ENCODE data around the gene KDM2A.

KDM2A gene

GRCh38 chr11:67287355-67288197 is 168.5 kb downstream of the KDM2A start:
- DNase-seq = no peak

- no peak for DNase-seq
These were observed 169.1 kb downstream of the KDM2A start for GRCh38 chr11:67288198-67288451.

GRCh38 chr11:67288452-67289225 is 169.6 kb downstream of the KDM2A start:
- DNase-seq = peak; percentile 88

DNA sequence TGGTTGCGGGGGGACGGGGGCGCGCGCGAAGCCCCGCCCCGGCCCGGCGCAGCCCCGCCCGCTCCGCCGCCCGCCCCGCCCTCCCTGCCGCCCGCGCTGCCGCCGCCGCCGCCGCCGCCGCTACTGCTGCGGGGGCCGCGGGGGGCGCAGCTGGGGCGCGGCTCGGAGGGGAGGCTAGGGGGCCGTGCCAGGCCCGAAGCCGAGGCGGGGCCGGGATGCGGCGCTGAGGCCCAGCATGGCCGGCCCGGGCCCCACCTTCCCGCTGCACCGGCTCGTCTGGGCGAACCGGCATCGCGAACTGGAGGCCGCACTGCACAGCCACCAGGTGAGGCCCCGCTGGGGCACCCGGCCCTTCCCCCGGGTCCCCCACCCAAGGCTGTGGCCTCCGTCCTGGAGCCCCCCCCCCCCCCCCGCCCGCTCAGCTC is 170.2 kb downstream of the KDM2A start, which contains the start of gene ANKRD13D:
TSS of gene ANKRD13D (plus strand) at position 78 of the 425 bp plus-strand sequence. CDS start at position 236, 158 bp downstream.
- DNase-seq = peak; percentile 86

GRCh38 chr11:67289651-67290479 is 170.8 kb downstream of the KDM2A start:
- DNase-seq = no peak

DNA sequence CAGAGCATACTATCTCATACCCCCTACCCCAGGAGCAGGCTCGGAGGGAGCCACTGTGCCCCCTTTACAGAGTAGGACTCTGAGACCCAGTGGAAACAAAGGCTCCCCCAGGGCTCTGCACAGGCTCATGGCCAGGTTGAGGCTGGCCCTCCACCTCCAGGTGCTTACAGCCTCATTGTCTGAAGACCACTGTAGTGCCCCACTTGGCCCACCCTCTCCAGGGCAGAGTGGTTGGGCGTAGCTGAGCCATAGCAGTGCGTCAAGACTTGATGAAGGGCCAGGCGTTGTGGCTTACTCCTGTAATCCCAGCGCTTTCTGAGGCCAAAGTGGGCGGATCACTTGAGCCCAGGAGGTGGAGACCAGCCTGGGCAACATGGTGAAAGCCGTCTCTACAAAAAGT is 171.7 kb downstream of the KDM2A start:
- no peak for DNase-seq

GRCh38 chr11:67291481-67292381 is 172.7 kb downstream of the KDM2A start:
- DNase-seq = no peak

DNA sequence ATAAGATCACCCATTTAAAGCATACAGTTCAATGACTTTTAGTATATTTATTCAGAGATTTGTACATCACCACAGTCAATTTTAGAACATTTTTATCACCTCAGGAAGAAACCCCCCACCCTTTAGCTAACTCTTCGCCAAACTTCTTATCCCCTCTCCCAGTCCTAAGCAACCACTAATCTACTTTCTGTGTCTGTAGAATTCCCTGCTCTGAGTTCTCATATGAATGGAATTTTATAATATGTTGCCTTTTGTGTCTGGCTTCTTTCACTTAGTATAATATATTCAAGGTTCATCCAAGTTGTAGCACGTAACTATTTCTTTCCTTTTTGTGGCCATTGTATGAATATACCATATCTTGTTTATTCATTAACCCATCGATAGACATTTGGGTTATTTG is 173.6 kb downstream of the KDM2A start:
- no peak for DNase-seq

DNA sequence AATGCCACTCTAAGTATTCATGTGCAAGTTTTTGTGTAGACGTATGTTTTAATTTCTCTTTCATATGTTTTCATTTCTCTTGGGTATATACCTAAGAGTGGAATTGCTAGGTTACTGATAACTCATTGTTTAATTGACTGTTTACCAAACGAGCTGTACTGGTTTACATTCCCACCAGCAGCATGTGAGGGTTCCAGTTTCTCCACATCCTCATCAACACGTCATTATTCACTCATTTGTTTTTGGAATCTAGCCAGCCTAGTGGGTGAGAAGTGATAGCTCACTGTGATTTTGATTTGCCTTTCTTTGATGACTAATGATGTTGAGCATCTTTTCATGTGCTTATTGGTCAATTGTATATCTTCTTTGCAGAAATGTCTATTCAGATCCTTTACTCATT is 174.0 kb downstream of the KDM2A start:
- no peak for DNase-seq

- DNase-seq = no peak
These were observed 176.8 kb downstream of the KDM2A start for GRCh38 chr11:67295846-67296245.

DNA sequence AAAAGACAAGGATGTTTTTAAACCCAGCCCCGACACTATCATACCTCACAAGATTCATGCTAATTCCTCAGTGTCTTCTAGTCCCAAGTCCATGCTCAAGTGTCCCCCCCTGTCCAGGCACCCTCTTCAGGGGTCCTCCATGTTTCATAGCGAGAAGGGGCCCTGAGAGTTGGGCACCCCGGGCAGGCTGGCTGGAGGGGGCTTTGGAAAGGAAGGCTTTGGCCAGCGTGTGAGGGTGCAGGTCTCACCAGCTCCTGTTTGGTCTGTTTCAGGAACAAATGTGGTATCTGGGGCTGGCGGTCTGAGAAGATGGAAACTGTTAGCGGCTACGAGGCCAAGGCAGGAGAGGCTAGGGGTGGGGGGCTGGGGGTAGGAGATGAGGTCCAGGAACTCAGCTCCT is 179.7 kb downstream of the KDM2A start:
- no peak for DNase-seq

- no peak for DNase-seq
These were observed 180.6 kb downstream of the KDM2A start for GRCh38 chr11:67299471-67300191.

DNA sequence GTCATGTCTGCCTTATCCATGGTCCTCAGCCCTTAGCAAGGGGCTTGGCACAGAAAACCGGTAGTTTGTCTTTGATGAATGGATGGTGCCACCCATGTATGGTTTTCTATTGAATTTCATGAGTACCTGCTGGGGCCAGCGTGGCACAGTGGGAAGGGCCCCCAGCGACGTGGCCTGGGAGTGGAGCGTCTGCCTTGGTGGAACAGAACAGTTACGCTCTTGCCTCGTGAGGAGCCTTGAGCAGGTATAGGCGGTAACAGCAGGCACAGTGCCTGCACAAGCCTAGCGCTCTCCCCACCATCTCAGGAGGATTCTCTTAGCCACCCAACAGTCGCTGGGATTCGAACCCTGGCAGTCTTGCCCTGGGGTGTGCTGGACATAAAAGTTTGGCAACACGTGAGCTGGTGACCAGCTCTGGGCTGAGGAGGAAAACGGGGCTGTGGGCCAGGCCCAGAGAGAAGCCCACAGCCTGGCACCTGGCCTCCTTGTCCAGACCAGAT is 181.2 kb downstream of the KDM2A start:
- no peak for DNase-seq

GRCh38 chr11:67300756-67301312 is 181.8 kb downstream of the KDM2A start:
- no peak for DNase-seq

- DNase-seq = no peak
These were observed 182.4 kb downstream of the KDM2A start for GRCh38 chr11:67301313-67301921.

GRCh38 chr11:67301951-67302516 is 183.0 kb downstream of the KDM2A start:
- peak; percentile 78 for DNase-seq

GRCh38 chr11:67302571-67303131 is 183.6 kb downstream of the KDM2A start:
- DNase-seq = peak; percentile 50

DNA sequence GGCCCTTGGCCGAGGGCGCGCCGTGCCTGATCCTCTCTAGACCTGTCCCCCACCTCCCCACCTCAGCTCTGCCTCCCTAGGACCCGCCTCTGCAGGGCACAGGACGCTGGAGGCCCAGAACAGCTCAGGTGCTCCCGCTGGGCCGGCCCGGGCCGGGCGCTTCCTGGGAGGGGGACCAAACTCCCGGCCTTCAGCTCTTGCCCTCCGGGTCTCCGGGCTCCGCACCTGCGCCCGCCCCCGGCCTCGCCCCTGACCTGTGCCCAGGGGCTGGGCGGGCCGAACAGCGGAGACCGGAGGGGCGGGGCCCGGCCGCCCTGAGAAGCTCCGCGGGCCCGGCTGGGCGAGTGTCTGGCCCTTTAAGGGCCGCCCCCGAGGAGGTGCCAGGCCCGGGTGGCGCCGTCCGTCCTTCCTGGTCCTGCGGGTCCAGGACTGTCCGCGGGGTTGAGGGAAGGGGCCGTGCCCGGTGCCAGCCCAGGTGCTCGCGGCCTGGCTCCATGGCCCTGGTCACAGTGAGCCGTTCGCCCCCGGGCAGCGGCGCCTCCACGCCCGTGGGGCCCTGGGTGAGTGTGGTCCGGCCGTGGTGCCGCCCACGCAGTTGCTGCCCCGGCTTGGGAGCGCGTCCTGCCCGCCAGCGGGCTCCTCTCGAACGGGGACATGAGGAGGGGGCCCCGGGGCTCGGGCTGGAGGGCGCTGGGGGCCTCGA is 184.2 kb downstream of the KDM2A start, which contains the start of gene SSH3:
TSS of gene SSH3 (plus strand) at position 399 of the 703 bp plus-strand sequence. CDS start at position 495, 96 bp downstream.
- peak; percentile 73 for DNase-seq

GRCh38 chr11:67303835-67304411 is 184.9 kb downstream of the KDM2A start:
- no peak for DNase-seq
